Fibroblast of lung (primary cell): Measurements from ENCODE around the gene LASP1. TPM values are rescaled to one million over a fixed set of nuclear protein-coding genes. Genes with fewer than 3 reads are reported as not detected.

Source experiments
- DNase-seq, 2 donors: peaks; one replicate each; pipeline versions ENCODE4 v3.0.0 to v3.0.0-alpha.2; 2010; ENCODE audit warnings: low read depth in 2 of 2
- H2AFZ ChIP-seq: 2 replicates; pipeline ENCODE4 v1.5.1; 2012; ENCODE audit warnings: low read length, control low read depth, inconsistent platforms
- H3K27ac ChIP-seq: 2 replicates; pipeline ENCODE4 v1.5.1; 2011; ENCODE audit warnings: low read length, control low read depth; ENCODE audit not compliant: insufficient read depth
- H3K27me3 ChIP-seq: 2 replicates; pipeline ENCODE4 v1.5.1; 2011; ENCODE audit warnings: mild to moderate bottlenecking, low read length; ENCODE audit not compliant: control insufficient read depth, insufficient read depth
- H3K36me3 ChIP-seq: 2 replicates; pipeline ENCODE4 v1.5.1; 2011; ENCODE audit warnings: low read length; ENCODE audit not compliant: control insufficient read depth, insufficient read depth
- H3K4me1 ChIP-seq: 2 replicates; pipeline ENCODE4 v1.5.1; 2011; ENCODE audit warnings: low read length; ENCODE audit not compliant: control insufficient read depth, insufficient read depth; ENCODE audit errors: extremely low read depth
- H3K4me2 ChIP-seq: 2 replicates; pipeline ENCODE4 v1.5.1; 2011; ENCODE audit warnings: low read length, control low read depth; ENCODE audit not compliant: insufficient read depth; ENCODE audit errors: extremely low read depth
- H3K4me3 ChIP-seq, 4 experiments: fragments of 200-600 bp in 1 of 4; sonication (generic) in 1 of 4; replicated peaks in 1 of 4; 2 replicates each; pipeline ENCODE4 v1.5.1; 2011 to 2016; ENCODE audit warnings: low read length in 4 of 4, low read depth in 3 of 4, mild to moderate bottlenecking in 3 of 4, control low read depth in 2 of 4, inconsistent platforms in 1 of 4, mixed read lengths in 1 of 4; ENCODE audit not compliant: insufficient read depth in 1 of 4; ENCODE audit errors: control extremely low read depth in 1 of 4
- H3K79me2 ChIP-seq: 2 replicates; pipeline ENCODE4 v1.5.1; 2012; ENCODE audit warnings: mild to moderate bottlenecking, low read length, inconsistent platforms; ENCODE audit not compliant: control insufficient read depth, insufficient read depth
- H3K9ac ChIP-seq: 2 replicates; pipeline ENCODE4 v1.5.1; 2011; ENCODE audit warnings: mild to moderate bottlenecking, low read length, control low read depth; ENCODE audit not compliant: insufficient read depth
- H3K9me3 ChIP-seq: 2 replicates; pipeline ENCODE4 v1.5.1; 2012; ENCODE audit warnings: low read depth, low read length; ENCODE audit not compliant: control insufficient read depth, insufficient read depth
- H4K20me1 ChIP-seq: 2 replicates; pipeline ENCODE4 v1.5.1; 2011; ENCODE audit warnings: low read length; ENCODE audit not compliant: control insufficient read depth, insufficient read depth; ENCODE audit errors: extremely low read depth
- CTCF ChIP-seq, 2 donors: IDR thresholded peaks in 1 of 2; conservative IDR thresholded peaks in 1 of 2; 1 replicate in 1 of 2; 2 replicates in 1 of 2; pipeline ENCODE4 v1.5.1; 2011 to 2012; ENCODE audit warnings: low read length in 2 of 2, control low read depth in 1 of 2, inconsistent platforms in 1 of 2, low read depth in 1 of 2, mild to moderate bottlenecking in 1 of 2
- EZH2 ChIP-seq: IDR thresholded peaks from 2 replicates; pipeline ENCODE4 v1.5.1; 2012; ENCODE audit warnings: low read length, control low read depth, mild to moderate bottlenecking; ENCODE audit errors: missing control alignments
- polyA plus RNA-seq, 2 donors: library from polyadenylated mRNA; depleted of rRNA in 1 of 2; stranded (reverse) in 1 of 2; unstranded in 1 of 2; fragments of >200 nt; gene quantifications; 2 replicates each; pipeline ENCODE4 v1.2.1, GENCODE V29; 2011 to 2012; ENCODE audit warnings: missing spikeins in 1 of 2
- total RNA-seq: library from RNA; depleted of rRNA; stranded (reverse); fragments of >200 nt; gene quantifications from 2 replicates; pipeline ENCODE4 v1.2.1, GENCODE V29; 2014

Gene LASP1
- total and polyA plus RNA-seq, 2 donors (not counting 1 experiment from before 2014, with no cell fraction given): 79.8 to 208 TPM

DNA sequence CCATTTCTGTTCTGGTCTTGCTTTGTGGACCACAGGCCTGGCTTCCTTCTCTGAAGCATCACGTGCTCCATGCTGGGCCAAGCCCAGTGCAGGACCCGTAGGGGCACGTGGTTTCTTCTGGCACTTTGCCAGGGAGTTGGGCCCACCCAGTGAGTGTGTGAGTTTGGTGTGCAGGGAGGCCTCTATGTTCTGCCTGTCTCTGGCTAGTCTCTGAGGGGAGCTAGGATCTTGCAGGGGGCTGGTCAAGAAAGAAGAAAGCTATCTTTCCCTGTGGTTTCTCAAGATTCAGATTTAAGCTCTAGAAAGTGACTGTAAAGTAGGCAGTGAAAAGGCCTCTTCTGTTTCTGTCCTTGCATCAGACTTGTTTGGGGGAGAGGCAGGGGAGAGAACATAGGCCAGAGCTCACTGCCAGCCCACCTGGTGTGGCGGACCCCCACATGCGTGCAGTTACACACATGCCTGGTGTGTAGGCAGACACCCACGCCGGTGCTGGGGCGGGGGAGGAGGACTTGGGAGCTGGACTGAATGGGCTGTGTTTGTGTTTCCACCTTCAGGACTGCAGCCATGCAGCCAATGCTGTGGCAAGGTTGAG, 11.8 kb downstream of the LASP1 start:
- Histone ChIP-seq H2AFZ (no peak overlapping the region), H3K4me2 (peak overlapping the region; percentile 7), H3K4me1 (peaks cover 66% of the 10 kb centered on the region), H3K9ac (no peak overlapping the region), H3K27ac (no peak overlapping the region), H3K4me3 (peak overlapping the region in 1 of 4 experiments; percentile 2), H4K20me1 (no peaks in the 10 kb centered on the region), H3K9me3 (no peaks in the 10 kb centered on the region), H3K36me3 (peaks cover 17% of the 10 kb centered on the region), H3K79me2 (peaks cover 84% of the 10 kb centered on the region), H3K27me3 (no peaks in the 10 kb centered on the region)
- TF ChIP-seq EZH2 (no peak), CTCF (conservative IDR thresholded peaks at IDR 0.05 in 1 of 2, IDR thresholded peaks at IDR 0.05 in 1 of 2; ENCODE audit: low read depth in 1 of 2, low read length in 2 of 2) (no peak)
- DNase-seq: peak; percentile 58 to 88

DNA sequence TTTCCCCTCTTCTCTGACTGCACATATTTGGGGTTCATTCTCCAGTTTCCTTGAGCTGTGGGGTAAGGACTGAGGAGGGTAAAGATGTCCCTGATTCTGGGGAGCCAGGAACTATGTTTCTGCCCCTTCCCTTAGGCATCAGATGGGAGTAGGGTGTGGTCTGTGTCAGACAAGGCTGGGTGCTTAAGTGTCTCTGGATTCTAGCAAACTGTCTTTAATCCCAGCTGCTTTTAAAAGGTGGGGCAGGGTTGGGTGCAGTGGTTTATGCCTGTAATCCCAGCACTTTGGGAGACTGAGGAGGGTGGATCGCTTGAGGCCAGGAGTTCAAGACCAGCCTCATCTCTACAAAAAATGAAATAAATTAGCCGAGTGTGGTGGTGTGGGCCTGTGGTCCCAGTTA, 13.0 kb downstream of the LASP1 start:
- Histone ChIP-seq H3K36me3 (peaks cover 21% of the 10 kb centered on the region), H3K9ac (no peak overlapping the region), H3K4me3 (no peak overlapping the region), H2AFZ (no peak overlapping the region), H3K27me3 (no peaks in the 10 kb centered on the region), H3K27ac (no peak overlapping the region), H4K20me1 (no peaks in the 10 kb centered on the region), H3K4me2 (peak overlapping the region; percentile 13), H3K9me3 (no peaks in the 10 kb centered on the region), H3K4me1 (peaks cover 62% of the 10 kb centered on the region), H3K79me2 (peaks cover 84% of the 10 kb centered on the region)
- no peak for DNase-seq
- TF ChIP-seq EZH2: no peak
- TF ChIP-seq CTCF (conservative IDR thresholded peaks at IDR 0.05 in 1 of 2, IDR thresholded peaks at IDR 0.05 in 1 of 2; ENCODE audit: low read depth in 1 of 2, low read length in 2 of 2): no peak

DNA sequence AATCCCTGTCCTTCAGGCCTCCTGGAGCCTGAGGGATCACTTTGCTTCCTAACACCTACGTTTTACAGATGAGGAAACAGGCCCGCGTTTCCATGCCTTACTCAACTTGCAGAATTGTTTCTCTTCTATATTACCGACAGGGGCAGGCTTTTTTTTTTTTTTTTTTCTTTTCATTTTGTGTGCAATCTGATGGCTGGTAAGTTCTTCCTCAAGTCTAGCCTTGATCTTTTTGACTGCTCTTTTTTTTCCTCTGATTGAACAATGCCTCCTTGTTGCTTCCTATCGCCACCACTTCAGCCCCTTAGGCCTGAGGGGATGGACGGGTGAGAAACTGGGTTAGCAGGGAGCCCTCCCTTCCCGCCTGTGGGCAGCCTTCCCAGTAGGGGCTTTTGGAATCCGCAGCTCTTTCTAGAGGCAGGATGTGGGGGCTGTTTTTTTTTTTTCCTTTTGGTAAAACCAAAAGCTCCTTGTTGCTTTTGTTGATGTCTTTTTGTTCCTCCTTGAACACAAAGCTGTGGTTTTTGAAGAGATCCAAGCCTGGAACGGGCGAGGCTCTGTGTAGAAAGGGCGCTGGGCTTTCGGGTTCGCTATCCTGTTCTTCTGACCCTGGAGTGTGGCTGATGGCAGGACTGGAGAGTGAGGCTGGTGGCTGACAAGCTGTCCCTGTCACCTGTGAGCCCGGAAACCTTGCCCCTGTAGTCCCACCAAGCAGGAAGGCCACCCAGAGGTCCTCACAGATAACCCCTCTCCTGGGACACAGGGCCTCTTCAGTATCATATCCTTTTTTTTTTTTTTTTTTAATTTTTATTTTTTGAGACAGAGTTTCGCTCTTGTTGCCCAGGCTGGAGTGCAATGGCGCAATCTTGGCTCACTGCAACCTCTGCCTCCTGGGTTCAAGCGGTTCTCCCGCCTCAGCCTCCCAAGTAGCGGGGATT, 14.0 kb downstream of the LASP1 start:
- Histone ChIP-seq H3K9ac (no peak overlapping the region), H3K4me2 (peak overlapping the region; percentile 21), H3K4me1 (peaks cover 54% of the 10 kb centered on the region), H3K4me3 (no peak overlapping the region), H2AFZ (no peak overlapping the region), H3K79me2 (peaks cover 84% of the 10 kb centered on the region), H3K36me3 (peaks cover 21% of the 10 kb centered on the region), H3K9me3 (no peaks in the 10 kb centered on the region), H3K27me3 (no peaks in the 10 kb centered on the region), H4K20me1 (no peaks in the 10 kb centered on the region), H3K27ac (peak overlapping the region; percentile 17)
- DNase-seq: peak in 1 of 2 donors; percentile 57
- TF ChIP-seq CTCF (conservative IDR thresholded peaks at IDR 0.05 in 1 of 2, IDR thresholded peaks at IDR 0.05 in 1 of 2; ENCODE audit: low read depth in 1 of 2, low read length in 2 of 2) (peak in 1 of 2 donors; percentile 5), EZH2 (no peak)
